T-helper 2 cell treated with Interferon-gamma antibody and Interleukin-4, amounts not matched to agents 5 μg/mL and 100 μg/mL, for 36 hours (primary cell): ENCODE data around the gene DSC1.
"Not testable (repeated sequence)": the region's sequence is repeated elsewhere in the genome, so short reads cannot be mapped to it uniquely, and the experiment has no call there.

Experiments used
- DNase-seq: peaks from one replicate; pipeline ENCODE4 v3.0.0; 2021; ENCODE audit warnings: low spot score
- H3K27ac Mint-ChIP-seq: one replicate; pipeline ENCODE4 v1.8.0; 2021; ENCODE audit warnings: mild to moderate bottlenecking, mixed read lengths
- H3K27me3 Mint-ChIP-seq: one replicate; pipeline ENCODE4 v1.8.0; 2021; ENCODE audit warnings: low read depth, mixed read lengths
- H3K36me3 Mint-ChIP-seq: one replicate; pipeline ENCODE4 v1.8.0; 2021; ENCODE audit warnings: low read depth, mixed read lengths
- H3K4me1 Mint-ChIP-seq: one replicate; pipeline ENCODE4 v1.8.0; 2021; ENCODE audit warnings: low read depth, mixed read lengths
- H3K4me3 Mint-ChIP-seq: one replicate; pipeline ENCODE4 v1.8.0; 2022; ENCODE audit warnings: mild to moderate bottlenecking, moderate library complexity, mixed read lengths
- H3K9me3 Mint-ChIP-seq: one replicate; pipeline ENCODE4 v1.8.0; 2021; ENCODE audit warnings: mixed read lengths

Gene DSC1

DNA sequence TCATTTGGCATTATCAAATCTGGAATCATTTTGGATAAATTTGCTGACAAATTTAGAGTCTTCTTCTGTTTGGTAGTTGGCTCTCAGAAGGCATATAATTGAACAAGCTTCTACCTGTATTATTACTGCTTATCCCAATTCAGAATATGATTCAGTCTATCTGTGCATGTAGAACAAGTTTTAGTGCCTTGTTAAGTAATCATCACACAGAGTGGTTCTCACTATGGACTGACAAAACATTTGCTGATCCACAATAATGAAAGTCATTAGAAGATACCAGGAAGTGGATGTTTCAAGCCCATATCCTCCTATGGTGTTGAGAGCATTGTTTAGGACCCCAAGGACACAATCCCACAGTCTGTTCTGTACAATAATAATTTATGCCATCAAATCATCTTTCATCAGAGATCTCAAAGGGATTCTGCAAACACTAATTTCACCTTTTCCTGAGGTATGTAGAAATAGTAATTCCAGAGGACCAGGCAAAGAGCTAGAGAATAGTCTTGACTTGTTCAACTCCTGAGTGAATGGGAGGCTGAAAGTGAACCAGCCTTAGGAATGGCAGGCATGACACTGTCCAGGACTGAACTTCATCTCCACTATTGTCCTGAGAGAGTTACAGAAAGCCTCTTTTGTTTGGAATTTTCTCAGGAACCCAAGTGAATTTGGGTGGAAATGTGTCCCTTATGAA lies 29.6 kb upstream of the DSC1 start:
- H3K9me3 Mint-ChIP-seq = peaks cover 7% of the 10 kb centered on the region
- H3K27me3 Mint-ChIP-seq = no peaks in the 10 kb centered on the region
- no peak overlapping the region for H3K27ac Mint-ChIP-seq
- H3K4me1 Mint-ChIP-seq = no peaks in the 10 kb centered on the region
- no peaks in the 10 kb centered on the region for H3K36me3 Mint-ChIP-seq
- no peak overlapping the region for H3K4me3 Mint-ChIP-seq
- DNase-seq = no peak

DNA sequence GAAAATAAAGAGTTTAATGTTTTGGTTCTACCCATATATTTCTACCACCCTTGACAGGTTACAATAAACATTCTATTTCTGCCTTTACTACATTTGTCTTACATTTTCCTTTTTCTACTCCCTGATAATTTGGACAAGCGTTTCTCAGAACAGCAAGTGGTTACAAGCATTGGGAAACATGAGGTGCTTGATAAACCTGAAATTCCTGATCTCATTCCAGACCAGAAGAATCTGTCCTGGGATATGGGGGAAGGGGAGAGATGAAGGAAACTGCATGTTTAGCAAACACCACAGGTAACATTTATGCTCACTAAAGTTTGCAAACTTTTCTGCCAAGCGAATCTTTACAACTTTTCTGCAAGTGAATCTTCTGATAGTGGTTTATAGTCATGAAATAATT lies 28.3 kb upstream of the DSC1 start:
- no peaks in the 10 kb centered on the region for H3K27me3 Mint-ChIP-seq
- no peak for DNase-seq
- no peak overlapping the region for H3K4me3 Mint-ChIP-seq
- no peaks in the 10 kb centered on the region for H3K36me3 Mint-ChIP-seq
- no peaks in the 10 kb centered on the region for H3K4me1 Mint-ChIP-seq
- H3K9me3 Mint-ChIP-seq = peaks cover 10% of the 10 kb centered on the region
- no peak overlapping the region for H3K27ac Mint-ChIP-seq

DNA sequence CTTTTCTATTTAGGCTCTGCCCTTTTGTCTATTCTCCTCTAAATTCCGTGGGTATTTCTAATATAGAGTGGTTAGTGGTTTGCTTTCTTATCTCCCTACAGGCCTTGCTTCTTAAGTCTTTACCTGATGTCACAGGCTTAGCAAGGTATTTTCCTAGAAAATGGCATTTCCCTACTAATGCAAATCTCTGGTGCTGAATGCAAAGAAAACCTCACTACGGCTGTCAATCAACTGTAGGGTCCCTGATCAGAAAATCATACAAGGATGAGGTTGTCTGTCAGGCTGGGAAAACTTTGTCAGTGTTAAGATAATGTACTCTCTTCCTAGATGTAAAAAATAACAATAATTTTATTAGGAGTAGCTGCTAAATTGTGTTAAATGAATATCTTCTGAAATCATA lies 27.1 kb upstream of the DSC1 start:
- H3K27me3 Mint-ChIP-seq = no peaks in the 10 kb centered on the region

DNA sequence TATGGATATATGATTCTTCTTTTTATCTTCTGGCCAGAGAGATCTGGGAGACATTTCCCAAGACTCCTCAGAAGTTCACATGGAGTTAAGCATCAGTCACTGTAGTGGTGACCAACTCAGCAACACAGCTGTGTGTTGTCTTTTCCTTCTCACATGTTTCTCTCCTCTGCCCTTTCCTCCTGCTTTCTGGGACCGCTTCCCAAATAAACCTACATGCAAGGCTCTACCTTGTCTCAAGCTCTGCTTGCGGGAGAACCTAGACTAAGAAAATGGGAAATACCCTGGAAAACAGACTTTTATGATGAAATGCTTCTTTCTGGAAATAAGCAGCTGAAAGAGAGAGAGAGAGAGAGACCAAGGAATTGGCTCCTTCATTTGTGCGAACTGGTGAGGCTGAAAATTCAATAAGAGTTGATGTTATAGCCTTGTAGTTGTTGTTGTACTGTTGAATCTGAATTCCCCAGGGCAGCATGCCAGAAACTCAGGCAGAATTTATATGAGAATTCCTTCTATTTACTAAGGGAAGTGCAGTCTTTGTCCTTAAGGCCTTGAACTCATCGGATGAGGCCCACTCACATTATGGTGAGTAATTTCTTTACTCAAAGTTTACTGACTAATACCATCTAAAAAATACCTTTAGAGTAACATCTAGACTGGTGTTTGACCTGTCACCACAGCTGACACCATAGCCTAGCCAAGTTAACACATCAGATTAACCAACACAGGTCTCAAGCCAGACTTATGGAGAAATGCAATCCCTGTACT lies 22.7 kb upstream of the DSC1 start:
- Mint-ChIP-seq H3K36me3 (no peaks in the 10 kb centered on the region), H3K4me3 (no peak overlapping the region), H3K27me3 (no peaks in the 10 kb centered on the region), H3K27ac (no peak overlapping the region), H3K9me3 (peaks cover 18% of the 10 kb centered on the region), H3K4me1 (no peaks in the 10 kb centered on the region)
- no peak for DNase-seq

More for the DNA sequence above, 27.1 kb upstream of the DSC1 start:
- DNase-seq = no peak
- Mint-ChIP-seq H3K36me3 (no peaks in the 10 kb centered on the region), H3K4me1 (no peaks in the 10 kb centered on the region), H3K27ac (no peak overlapping the region), H3K9me3 (peaks cover 6% of the 10 kb centered on the region), H3K4me3 (no peak overlapping the region)

DNA sequence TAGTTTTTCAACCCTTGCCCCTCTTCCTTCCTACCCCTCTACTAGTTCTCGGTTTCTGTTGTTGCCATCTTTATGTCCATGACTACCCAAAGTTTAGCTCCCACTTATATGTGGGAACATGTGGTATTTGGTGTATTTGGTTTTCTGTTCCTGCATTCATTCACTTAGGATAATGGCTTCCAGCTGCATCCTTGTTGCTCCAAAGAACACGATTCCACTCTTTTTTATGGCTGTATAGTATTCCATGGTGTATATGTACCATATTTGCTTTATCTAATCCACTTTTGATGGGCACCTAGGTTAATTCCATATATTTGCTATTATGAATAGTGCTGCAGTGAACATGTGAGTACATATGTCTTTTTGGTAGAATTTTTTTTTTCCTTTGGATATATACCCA lies 20.6 kb upstream of the DSC1 start:
- Mint-ChIP-seq H3K4me1 (no peaks in the 10 kb centered on the region), H3K27ac (no peak overlapping the region), H3K9me3 (peaks cover 22% of the 10 kb centered on the region), H3K27me3 (no peaks in the 10 kb centered on the region), H3K36me3 (no peaks in the 10 kb centered on the region), H3K4me3 (no peak overlapping the region)
- DNase-seq = no peak

DNA sequence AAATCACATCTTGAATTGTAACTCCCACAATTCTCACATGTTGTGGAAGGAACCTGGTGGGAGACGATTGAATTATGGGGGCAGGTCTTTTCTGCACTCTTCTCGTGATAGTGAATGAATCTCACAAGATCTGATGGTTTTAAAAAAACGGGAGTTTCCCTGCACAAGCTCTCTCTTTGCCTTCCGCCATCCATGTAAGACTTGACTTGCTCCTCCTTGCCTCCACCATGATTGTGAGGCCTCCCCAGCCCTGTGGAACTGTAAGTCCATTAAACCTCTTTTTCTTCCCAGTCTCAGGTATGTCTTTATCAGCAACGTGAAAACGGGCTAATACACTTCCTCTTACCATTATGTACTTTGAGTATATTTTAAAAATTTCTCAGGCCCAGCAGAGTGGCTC lies 14.7 kb upstream of the DSC1 start:
- H3K4me1 Mint-ChIP-seq, DNase-seq, H3K36me3 Mint-ChIP-seq, H3K4me3 Mint-ChIP-seq, H3K27me3 Mint-ChIP-seq, H3K27ac Mint-ChIP-seq: not testable (repeated sequence)
- H3K9me3 Mint-ChIP-seq = peaks cover 12% of the 10 kb centered on the region

DNA sequence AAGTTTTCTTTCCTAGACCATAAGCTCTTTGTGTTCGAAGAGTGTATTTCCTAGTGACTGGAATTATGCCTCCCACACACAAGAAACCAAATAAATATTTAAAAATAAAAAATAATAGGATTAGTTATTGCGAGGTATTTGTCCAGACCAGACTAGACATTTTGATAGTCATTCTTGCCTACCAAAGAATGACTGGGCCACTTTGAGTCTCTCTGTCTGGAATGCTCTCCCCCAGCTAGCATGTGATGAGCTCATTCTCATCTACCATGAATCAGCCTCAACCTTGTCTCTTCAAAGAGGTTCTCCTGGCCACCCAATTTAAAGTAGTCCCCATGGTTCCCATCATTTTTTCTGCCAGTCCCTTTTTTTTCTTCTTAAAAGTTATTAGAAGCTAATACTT lies 13.9 kb upstream of the DSC1 start:
- Mint-ChIP-seq H3K27me3 (no peaks in the 10 kb centered on the region), H3K4me1 (no peaks in the 10 kb centered on the region), H3K4me3 (no peak overlapping the region), H3K36me3 (no peaks in the 10 kb centered on the region), H3K27ac (no peak overlapping the region), H3K9me3 (peaks cover 12% of the 10 kb centered on the region)
- DNase-seq = no peak

DNA sequence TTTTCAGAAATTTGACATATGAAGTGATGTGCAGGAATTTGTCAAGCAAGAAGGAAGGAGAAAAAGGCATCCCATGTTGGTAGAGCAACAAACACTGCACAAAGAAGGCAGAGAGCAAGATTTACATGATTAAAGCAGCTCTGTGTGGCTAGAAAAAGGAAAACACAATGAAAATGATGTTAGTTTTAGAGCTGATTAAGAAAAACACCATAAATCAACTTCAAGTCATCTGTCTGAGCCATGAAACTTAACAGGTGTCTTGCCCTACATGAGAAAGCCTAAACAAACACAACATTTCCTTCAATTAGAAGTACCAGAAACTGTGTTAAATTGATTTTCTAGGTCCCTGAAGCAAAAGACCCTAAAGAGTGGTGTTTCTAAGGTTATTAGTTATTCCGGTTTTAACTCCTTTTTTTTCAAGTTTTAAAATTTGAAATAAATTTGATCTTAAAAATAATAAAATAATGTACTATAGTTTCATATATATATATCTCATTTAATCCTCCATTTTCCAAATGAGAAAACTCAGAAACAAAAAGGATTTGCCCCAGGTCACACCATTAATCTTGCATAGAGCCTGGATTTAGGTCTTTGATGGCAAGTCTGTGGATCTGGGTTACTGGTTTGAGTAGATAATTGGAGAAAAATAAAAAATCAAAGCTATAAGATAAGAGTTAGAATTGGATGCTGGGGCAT lies 8.6 kb upstream of the DSC1 start:
- DNase-seq = no peak
- H3K27me3 Mint-ChIP-seq = no peaks in the 10 kb centered on the region
- H3K4me3 Mint-ChIP-seq = no peak overlapping the region
- H3K27ac Mint-ChIP-seq = no peak overlapping the region
- H3K9me3 Mint-ChIP-seq = peaks cover 16% of the 10 kb centered on the region
- H3K36me3 Mint-ChIP-seq = no peaks in the 10 kb centered on the region
- H3K4me1 Mint-ChIP-seq = no peaks in the 10 kb centered on the region

DNA sequence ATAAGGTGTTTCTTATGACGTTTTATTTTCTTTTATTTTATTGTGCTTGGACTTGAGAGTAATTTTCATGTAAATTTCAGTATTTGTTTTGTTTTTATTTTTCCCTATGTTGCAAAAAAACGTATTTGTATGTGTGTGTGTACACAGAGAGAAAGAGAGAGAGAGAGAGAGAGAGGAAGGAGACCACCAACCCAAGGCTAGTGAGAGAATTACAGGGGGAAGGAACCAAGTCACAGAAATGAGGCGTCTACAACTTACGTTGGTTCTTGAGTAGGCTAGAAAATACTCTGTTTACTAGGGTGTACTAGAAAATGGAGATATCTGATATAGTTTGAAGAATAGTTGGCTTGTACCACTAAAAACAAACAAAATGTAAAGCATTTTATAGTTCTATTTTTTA lies 7.7 kb upstream of the DSC1 start:
- Mint-ChIP-seq H3K4me3 (no peak overlapping the region), H3K9me3 (peaks cover 11% of the 10 kb centered on the region), H3K27ac (no peak overlapping the region), H3K36me3 (no peaks in the 10 kb centered on the region), H3K4me1 (no peaks in the 10 kb centered on the region), H3K27me3 (no peaks in the 10 kb centered on the region)
- no peak for DNase-seq

DNA sequence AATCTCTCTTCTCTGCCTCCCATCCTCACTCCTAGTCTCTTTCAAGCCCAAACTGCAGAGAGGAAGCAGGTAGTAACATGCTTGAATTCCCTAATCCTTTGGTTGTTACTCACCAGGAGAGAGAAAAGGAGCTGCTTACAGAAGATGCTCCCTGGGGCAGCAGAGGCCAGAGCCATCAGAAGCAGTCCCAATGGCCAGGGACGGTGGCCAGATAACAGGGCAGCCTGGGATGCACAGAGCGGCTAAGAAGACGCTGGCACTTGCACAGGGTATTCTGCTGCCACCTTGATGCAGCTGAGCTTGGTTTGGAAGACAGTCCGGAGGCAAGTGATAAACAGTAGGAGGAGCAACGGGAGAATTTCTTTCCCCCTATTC lies 250 bp downstream of the DSC1 start:
- Mint-ChIP-seq H3K4me3 (no peak overlapping the region), H3K4me1 (no peaks in the 10 kb centered on the region), H3K9me3 (peaks cover 4% of the 10 kb centered on the region), H3K27me3 (no peaks in the 10 kb centered on the region), H3K36me3 (no peaks in the 10 kb centered on the region), H3K27ac (no peak overlapping the region)
- DNase-seq = no peak

DNA sequence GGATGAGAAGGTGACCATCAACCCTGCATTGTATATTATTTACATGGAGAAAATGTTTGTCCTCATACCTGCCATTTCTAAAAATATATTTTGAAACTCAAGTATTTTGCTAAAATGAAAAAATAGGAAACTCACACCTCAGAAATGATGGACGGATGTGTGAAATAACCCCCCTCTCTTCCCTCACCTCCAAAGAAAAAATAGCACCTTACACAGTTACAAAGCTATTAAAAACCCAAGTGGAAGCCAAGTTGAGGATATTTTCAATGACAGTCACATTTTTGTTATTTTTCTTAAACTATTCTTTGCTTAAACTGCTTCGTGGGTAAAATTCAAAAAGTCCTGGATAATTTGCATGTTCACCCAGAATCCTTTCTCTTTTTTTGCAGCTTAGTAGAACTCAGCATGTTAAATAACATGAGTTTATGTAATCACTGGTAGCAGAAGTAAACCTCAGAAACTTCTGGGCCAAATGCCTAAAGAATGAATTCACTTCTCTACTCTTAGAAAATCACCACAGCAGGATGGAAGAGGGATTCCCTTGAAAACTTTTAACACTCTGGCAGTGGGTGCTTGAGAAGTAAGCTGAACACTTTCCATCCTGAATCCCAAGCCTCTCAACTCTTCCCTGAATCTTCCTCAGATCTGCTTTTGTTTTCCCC lies 768 bp downstream of the DSC1 start:
- Mint-ChIP-seq H3K4me3 (no peak overlapping the region), H3K9me3 (peaks cover 3% of the 10 kb centered on the region), H3K36me3 (no peaks in the 10 kb centered on the region), H3K27ac (no peak overlapping the region), H3K27me3 (no peaks in the 10 kb centered on the region), H3K4me1 (no peaks in the 10 kb centered on the region)
- DNase-seq = no peak

DNA sequence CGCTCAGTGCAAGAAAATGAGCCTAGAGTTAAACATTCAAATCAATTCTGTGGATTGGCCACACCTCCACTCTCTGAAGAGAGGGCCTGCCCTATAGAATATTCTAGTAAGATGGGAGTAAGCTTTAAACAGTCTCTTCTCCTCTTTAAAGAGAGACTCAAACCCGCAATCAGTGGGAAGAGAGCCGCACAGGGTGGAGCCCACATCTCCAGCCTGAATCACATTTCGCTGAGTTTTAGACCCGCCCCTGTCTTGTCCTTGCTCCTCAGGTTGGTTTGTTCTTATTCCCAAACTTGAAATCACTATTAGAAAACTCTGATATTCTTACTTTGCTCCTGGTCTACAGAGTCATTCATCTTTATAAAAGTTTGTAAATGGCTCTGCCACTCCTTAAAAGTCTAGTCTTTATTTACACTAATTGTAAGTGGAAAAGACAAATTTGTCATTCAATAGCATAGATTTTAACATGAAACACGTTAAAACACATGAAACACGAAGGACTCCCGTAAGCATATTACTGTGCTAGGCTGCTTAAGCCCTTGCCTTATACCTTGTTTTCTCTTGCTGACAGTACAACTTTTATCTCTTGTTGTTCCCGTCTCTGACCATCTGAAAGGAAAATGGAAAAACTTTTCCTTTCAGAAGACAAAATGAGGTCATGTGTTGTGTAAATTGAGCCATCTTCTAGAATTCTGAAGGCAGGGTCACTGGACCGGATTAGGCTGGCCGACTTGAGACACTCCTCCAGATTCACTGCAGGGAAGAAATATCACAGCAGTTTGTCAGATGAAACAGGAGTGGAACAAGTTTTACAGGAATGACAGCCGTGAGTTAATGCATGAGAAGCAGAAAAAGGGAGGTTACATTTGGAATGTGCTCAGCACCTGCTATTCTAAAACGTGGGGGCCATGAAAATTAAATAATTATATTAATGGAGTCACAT lies 5.6 kb downstream of the DSC1 start:
- Mint-ChIP-seq H3K27me3 (no peaks in the 10 kb centered on the region), H3K27ac (no peak overlapping the region), H3K4me3 (no peak overlapping the region), H3K9me3 (peaks cover 4% of the 10 kb centered on the region), H3K36me3 (no peaks in the 10 kb centered on the region), H3K4me1 (no peaks in the 10 kb centered on the region)
- DNase-seq = no peak

DNA sequence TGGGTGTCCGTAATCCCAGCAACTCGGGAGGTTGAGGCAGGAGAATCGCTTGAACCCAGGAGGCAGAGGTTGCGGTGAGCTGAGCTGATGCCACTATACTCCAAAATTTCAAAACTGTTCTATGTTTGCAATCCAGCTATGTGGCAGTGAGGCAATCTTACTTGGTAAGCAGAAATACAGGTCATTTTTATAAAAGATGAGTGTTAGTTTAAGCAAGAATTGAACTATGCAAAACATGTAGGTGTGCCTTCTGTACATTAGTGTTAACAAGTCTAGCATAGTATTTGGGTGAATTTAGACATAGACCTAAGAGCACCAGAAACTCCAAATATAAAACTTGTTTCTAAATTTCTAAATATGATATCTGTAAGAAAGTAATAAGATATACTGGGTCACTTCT lies 7.2 kb downstream of the DSC1 start:
- no peak overlapping the region for H3K4me3 Mint-ChIP-seq
- no peaks in the 10 kb centered on the region for H3K36me3 Mint-ChIP-seq
- no peak overlapping the region for H3K27ac Mint-ChIP-seq
- H3K9me3 Mint-ChIP-seq = peaks cover 4% of the 10 kb centered on the region
- H3K27me3 Mint-ChIP-seq = no peaks in the 10 kb centered on the region
- no peak for DNase-seq
- no peaks in the 10 kb centered on the region for H3K4me1 Mint-ChIP-seq
